Coronary artery (tissue), 2 donors: ENCODE data around the gene EDDM13.
"Not testable (repeated sequence)": the region's sequence is repeated elsewhere in the genome, so short reads cannot be mapped to it uniquely, and the experiment has no call there.

ENCODE experiments used
- DNase-seq: peaks from one replicate; pipeline ENCODE4 v3.0.0-alpha.2; 2017; ENCODE audit warnings: low spot score
- H3K27ac ChIP-seq, 2 donors: fragments of 200-600 bp; sonication (generic); one replicate each; pipeline ENCODE4 v1.5.1; 2016 to 2019
- H3K4me3 ChIP-seq: fragments of 200-600 bp; sonication (generic); 2 replicates; pipeline ENCODE4 v1.5.1; 2016; ENCODE audit warnings: mild to moderate bottlenecking, moderate library complexity
- CTCF ChIP-seq: fragments of 200-600 bp; sonication (generic); IDR thresholded peaks from one replicate; pipeline ENCODE4 v1.5.1; 2019; ENCODE audit warnings: antibody characterized with exemption

EDDM13 gene

GRCh38 chr19:56272161-56272798, at the start of gene EDDM13:
Gene EDDM13, plus strand, starts transcription at chr19:56272748. Its CDS starts 87 bp downstream, at chr19:56272835.
- H3K27ac ChIP-seq: no peak within 1 kb of the TSS
- DNase-seq: no peak
- H3K4me3 ChIP-seq: no peak within 1 kb of the TSS
- TF ChIP-seq CTCF: no peak

- TF ChIP-seq CTCF: no peak
- H3K27ac ChIP-seq: no peak overlapping the region
- no peak for DNase-seq
- no peak overlapping the region for H3K4me3 ChIP-seq
Measured at GRCh38 chr19:56222901-56223300, 49.6 kb upstream of the EDDM13 start.

GRCh38 chr19:56223481-56223880, 49.1 kb upstream of the EDDM13 start:
- Histone ChIP-seq H3K4me3 (no peak overlapping the region), H3K27ac (no peak overlapping the region)
- no peak for DNase-seq
- TF ChIP-seq CTCF: no peak

- Histone ChIP-seq H3K4me3 (no peak overlapping the region), H3K27ac (no peak overlapping the region)
- no peak for TF ChIP-seq CTCF
- DNase-seq: no peak
Measured at GRCh38 chr19:56245121-56245740, 27.3 kb upstream of the EDDM13 start.

- not testable (repeated sequence) for H3K4me3 ChIP-seq, DNase-seq, H3K27ac ChIP-seq
Measured at GRCh38 chr19:56245764-56246163, 26.8 kb upstream of the EDDM13 start.

GRCh38 chr19:56248736-56249338, 23.7 kb upstream of the EDDM13 start:
- not testable (repeated sequence) for DNase-seq, H3K4me3 ChIP-seq, H3K27ac ChIP-seq

- Histone ChIP-seq H3K27ac (no peak overlapping the region), H3K4me3 (no peak overlapping the region)
- DNase-seq: no peak
- TF ChIP-seq CTCF: peak; percentile 40
Measured at GRCh38 chr19:56252699-56253422, 19.7 kb upstream of the EDDM13 start.
